DND-41 (cell line): Measurements from ENCODE around the gene ZIC2.

Source experiments
- EZH2 ChIP-seq: IDR thresholded peaks from 3 replicates; pipeline ENCODE4 v1.6.1; 2012; ENCODE audit warnings: borderline replicate concordance, low read depth, mild to moderate bottlenecking, moderate library complexity, low read length, inconsistent platforms; ENCODE audit not compliant: severe bottlenecking
- TF ChIP-seq, protein P1 (sequence below): IDR thresholded peaks from 2 replicates; pipeline ENCODE4 v1.5.1; 2012; ENCODE audit warnings: borderline replicate concordance, low read length, moderate library complexity, mild to moderate bottlenecking; ENCODE audit not compliant: poor library complexity, severe bottlenecking; ENCODE audit errors: extremely low read depth

DNA sequence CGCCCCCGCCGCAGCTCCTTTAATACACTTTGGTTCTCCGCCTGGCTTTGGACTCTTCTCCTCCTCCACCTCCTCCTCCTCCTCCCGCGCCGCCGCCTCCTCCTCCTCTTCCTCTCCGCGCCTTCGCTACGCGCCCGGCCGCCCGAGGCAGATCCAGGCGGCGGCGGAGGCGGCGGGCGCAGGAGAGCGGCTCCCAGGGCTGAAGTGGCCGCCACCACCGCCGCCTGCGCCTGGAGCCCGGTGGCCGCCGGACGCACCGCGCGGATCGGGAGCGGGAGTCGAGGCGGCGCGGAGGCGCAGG lies at the start of gene ZIC2:
- TF ChIP-seq, protein P1, sequence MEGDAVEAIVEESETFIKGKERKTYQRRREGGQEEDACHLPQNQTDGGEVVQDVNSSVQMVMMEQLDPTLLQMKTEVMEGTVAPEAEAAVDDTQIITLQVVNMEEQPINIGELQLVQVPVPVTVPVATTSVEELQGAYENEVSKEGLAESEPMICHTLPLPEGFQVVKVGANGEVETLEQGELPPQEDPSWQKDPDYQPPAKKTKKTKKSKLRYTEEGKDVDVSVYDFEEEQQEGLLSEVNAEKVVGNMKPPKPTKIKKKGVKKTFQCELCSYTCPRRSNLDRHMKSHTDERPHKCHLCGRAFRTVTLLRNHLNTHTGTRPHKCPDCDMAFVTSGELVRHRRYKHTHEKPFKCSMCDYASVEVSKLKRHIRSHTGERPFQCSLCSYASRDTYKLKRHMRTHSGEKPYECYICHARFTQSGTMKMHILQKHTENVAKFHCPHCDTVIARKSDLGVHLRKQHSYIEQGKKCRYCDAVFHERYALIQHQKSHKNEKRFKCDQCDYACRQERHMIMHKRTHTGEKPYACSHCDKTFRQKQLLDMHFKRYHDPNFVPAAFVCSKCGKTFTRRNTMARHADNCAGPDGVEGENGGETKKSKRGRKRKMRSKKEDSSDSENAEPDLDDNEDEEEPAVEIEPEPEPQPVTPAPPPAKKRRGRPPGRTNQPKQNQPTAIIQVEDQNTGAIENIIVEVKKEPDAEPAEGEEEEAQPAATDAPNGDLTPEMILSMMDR: no peak
- TF ChIP-seq EZH2: no peak
